Mucosa of rectum (tissue), 2 donors: ENCODE measurements around the gene EXOC6B.
"Not testable (repeated sequence)": the region's sequence is repeated elsewhere in the genome, so short reads cannot be mapped to it uniquely, and the experiment has no call there.

Experiments used
- H3K27ac ChIP-seq, 2 donors: one replicate each; pipeline ENCODE4 v1.7.0; 2013; ENCODE audit warnings: inconsistent platforms in 2 of 2, low read depth in 2 of 2, low read length in 2 of 2
- H3K27me3 ChIP-seq, 2 donors: one replicate each; pipeline ENCODE4 v1.7.0; 2013; ENCODE audit warnings: low read length in 2 of 2; ENCODE audit not compliant: control insufficient read depth in 2 of 2, insufficient read depth in 2 of 2
- H3K36me3 ChIP-seq, 2 donors: one replicate each; pipeline ENCODE4 v1.7.0; 2013; ENCODE audit warnings: low read length in 2 of 2; ENCODE audit not compliant: control insufficient read depth in 2 of 2, insufficient read depth in 2 of 2
- H3K4me1 ChIP-seq, 2 donors: one replicate each; pipeline ENCODE4 v1.7.0; 2013; ENCODE audit warnings: low read length in 2 of 2, mild to moderate bottlenecking in 1 of 2; ENCODE audit not compliant: control insufficient read depth in 2 of 2, insufficient read depth in 2 of 2
- H3K4me3 ChIP-seq, 2 donors: one replicate each; pipeline ENCODE4 v1.7.0; 2013; ENCODE audit warnings: low read length in 2 of 2
- H3K9ac ChIP-seq, 2 donors: one replicate each; pipeline ENCODE4 v1.7.0; 2013; ENCODE audit warnings: low read length in 2 of 2, low read depth in 1 of 2, mild to moderate bottlenecking in 1 of 2
- H3K9me3 ChIP-seq, 2 donors: one replicate each; pipeline ENCODE4 v1.7.0; 2013; ENCODE audit warnings: low read length in 2 of 2; ENCODE audit not compliant: control insufficient read depth in 2 of 2
- donor health status: healthy.
- donor health status: Normal muscosa, but diverticular disease.

The EXOC6B gene

GRCh38 chr2:72545790-72546189 is 280.0 kb downstream of the EXOC6B start:
- H3K4me1 ChIP-seq = no peaks in the 10 kb centered on the region
- H3K4me3 ChIP-seq = no peak overlapping the region
- H3K27ac ChIP-seq = no peak overlapping the region
- H3K9me3 ChIP-seq = no peaks in the 10 kb centered on the region
- H3K27me3 ChIP-seq = no peaks in the 10 kb centered on the region
- H3K9ac ChIP-seq = no peak overlapping the region
- no peaks in the 10 kb centered on the region for H3K36me3 ChIP-seq

GRCh38 chr2:72544554-72544953 is 281.3 kb downstream of the EXOC6B start:
- no peaks in the 10 kb centered on the region for H3K9me3 ChIP-seq
- no peaks in the 10 kb centered on the region for H3K27me3 ChIP-seq
- H3K4me3 ChIP-seq = no peak overlapping the region
- H3K9ac ChIP-seq = no peak overlapping the region
- no peaks in the 10 kb centered on the region for H3K4me1 ChIP-seq
- H3K27ac ChIP-seq = no peak overlapping the region
- H3K36me3 ChIP-seq = no peaks in the 10 kb centered on the region

GRCh38 chr2:72543497-72544216 is 282.2 kb downstream of the EXOC6B start:
- H3K27me3 ChIP-seq = no peaks in the 10 kb centered on the region
- no peak overlapping the region for H3K9ac ChIP-seq
- H3K4me1 ChIP-seq = no peaks in the 10 kb centered on the region
- H3K36me3 ChIP-seq = no peaks in the 10 kb centered on the region
- no peak overlapping the region for H3K4me3 ChIP-seq
- H3K27ac ChIP-seq = no peak overlapping the region
- H3K9me3 ChIP-seq = no peaks in the 10 kb centered on the region

GRCh38 chr2:72539071-72539552 is 286.7 kb downstream of the EXOC6B start:
- H3K4me1 ChIP-seq = no peaks in the 10 kb centered on the region
- no peak overlapping the region for H3K9ac ChIP-seq
- no peak overlapping the region for H3K27ac ChIP-seq
- H3K4me3 ChIP-seq = no peak overlapping the region
- no peaks in the 10 kb centered on the region for H3K36me3 ChIP-seq
- no peaks in the 10 kb centered on the region for H3K27me3 ChIP-seq
- H3K9me3 ChIP-seq = no peaks in the 10 kb centered on the region

- Histone ChIP-seq H3K4me1 (no peaks in the 10 kb centered on the region), H3K9ac (no peak overlapping the region), H3K36me3 (no peaks in the 10 kb centered on the region), H3K27me3 (no peaks in the 10 kb centered on the region), H3K27ac (no peak overlapping the region), H3K9me3 (no peaks in the 10 kb centered on the region), H3K4me3 (no peak overlapping the region)
Measured at GRCh38 chr2:72538486-72538885, 287.3 kb downstream of the EXOC6B start.

GRCh38 chr2:72535586-72535985 is 290.2 kb downstream of the EXOC6B start:
- H3K9me3 ChIP-seq, H3K36me3 ChIP-seq, H3K4me1 ChIP-seq, H3K9ac ChIP-seq, H3K27me3 ChIP-seq, H3K27ac ChIP-seq, H3K4me3 ChIP-seq: not testable (repeated sequence)

GRCh38 chr2:72533765-72534164 is 292.1 kb downstream of the EXOC6B start:
- Histone ChIP-seq H3K4me3 (no peak overlapping the region), H3K27ac (no peak overlapping the region), H3K9me3 (no peaks in the 10 kb centered on the region), H3K9ac (no peak overlapping the region), H3K27me3 (no peaks in the 10 kb centered on the region), H3K36me3 (no peaks in the 10 kb centered on the region), H3K4me1 (no peaks in the 10 kb centered on the region)

- H3K4me1 ChIP-seq = no peaks in the 10 kb centered on the region
- no peaks in the 10 kb centered on the region for H3K36me3 ChIP-seq
- no peak overlapping the region for H3K27ac ChIP-seq
- H3K9ac ChIP-seq = no peak overlapping the region
- H3K4me3 ChIP-seq = no peak overlapping the region
- H3K9me3 ChIP-seq = no peaks in the 10 kb centered on the region
- no peaks in the 10 kb centered on the region for H3K27me3 ChIP-seq
Measured at GRCh38 chr2:72527424-72527823, 298.4 kb downstream of the EXOC6B start.

GRCh38 chr2:72526623-72527022 is 299.2 kb downstream of the EXOC6B start:
- no peaks in the 10 kb centered on the region for H3K9me3 ChIP-seq
- no peak overlapping the region for H3K27ac ChIP-seq
- no peak overlapping the region for H3K9ac ChIP-seq
- no peaks in the 10 kb centered on the region for H3K36me3 ChIP-seq
- H3K4me3 ChIP-seq = no peak overlapping the region
- H3K27me3 ChIP-seq = no peaks in the 10 kb centered on the region
- no peaks in the 10 kb centered on the region for H3K4me1 ChIP-seq

- H3K27ac ChIP-seq = no peak overlapping the region
- no peaks in the 10 kb centered on the region for H3K9me3 ChIP-seq
- no peaks in the 10 kb centered on the region for H3K36me3 ChIP-seq
- H3K4me3 ChIP-seq = no peak overlapping the region
- no peaks in the 10 kb centered on the region for H3K4me1 ChIP-seq
- H3K9ac ChIP-seq = no peak overlapping the region
- H3K27me3 ChIP-seq = no peaks in the 10 kb centered on the region
Measured at GRCh38 chr2:72524071-72524470, 301.8 kb downstream of the EXOC6B start.
